GM12878 (cell line): ENCODE data around the gene SLC51A. TPM values are rescaled to one million over a fixed set of nuclear protein-coding genes. Genes with fewer than 3 reads are reported as not detected.
"Not testable (repeated sequence)": the region's sequence is repeated elsewhere in the genome, so short reads cannot be mapped to it uniquely, and the experiment has no call there.

Source experiments
- ATAC-seq: fragments of 200-7000 bp; cut with Tn5 transposase; 3 replicates; pipeline ENCODE4 v1.9.1; 2020; ENCODE audit warnings: mild to moderate bottlenecking, moderate library complexity
- BruUV-seq: library from RNA; stranded (reverse); fragments of 400-500 nt; replicated peaks from 2 replicates; lab custom pipeline; 2021; lab: Mats Ljungman, UMichigan
- CTCF ChIA-PET: fragments of 300-600 bp; sonication (Branson Sonifier 250); formaldehyde crosslinking; extraction: SDS; loops from one replicate; lab custom pipeline; 2021; ENCODE audit warnings: inconsistent platforms; lab: Yijun Ruan, JAX
- POLR2A ChIA-PET: fragments of 350-600 bp; formaldehyde crosslinking; extraction: SDS; loops from one replicate; lab custom pipeline; 2021; ENCODE audit warnings: inconsistent platforms; lab: Charles Lee
- RAD21 ChIA-PET: fragments of 300-600 bp; sonication (Branson Sonifier 250); formaldehyde crosslinking; loops from one replicate; lab custom pipeline; 2023; ENCODE audit warnings: antibody characterized with exemption; ENCODE audit not compliant: unreplicated experiment; lab: Charles Lee
- SMC1A ChIA-PET: fragments of 300-600 bp; sonication (Branson Sonifier 250); formaldehyde crosslinking; loops from one replicate; lab custom pipeline; 2023; ENCODE audit not compliant: unreplicated experiment, uncharacterized antibody; lab: Charles Lee
- DNase-seq: peaks from one replicate; pipeline ENCODE4 v3.0.0-alpha.2; 2011; ENCODE audit warnings: low read depth, low spot score
- FAIRE-seq: peaks from 3 replicates; lab custom pipeline; 2011; peaks lifted over from hg19 to GRCh38; lab: Jason Lieb, UNC
- H2AFZ ChIP-seq: 2 replicates; pipeline ENCODE4 v1.6.0; 2011; ENCODE audit warnings: low read depth, low read length, control low read depth; ENCODE audit not compliant: control insufficient read depth
- H3K27ac ChIP-seq: 2 replicates; pipeline ENCODE4 v1.5.1; 2011; ENCODE audit warnings: control low read depth; ENCODE audit not compliant: control insufficient read depth, insufficient read depth
- H3K27me3 ChIP-seq, 2 experiments: replicated peaks in 1 of 2; 2 replicates each; pipeline versions ENCODE4 v1.6.0 to v1.6.1; 2011; ENCODE audit warnings: low read length in 1 of 2; ENCODE audit not compliant: control insufficient read depth in 2 of 2, insufficient read depth in 2 of 2
- H3K36me3 ChIP-seq, 2 experiments: 2 replicates each; pipeline ENCODE4 v1.5.1; 2011; ENCODE audit warnings: low read length in 1 of 2; ENCODE audit not compliant: control insufficient read depth in 2 of 2, insufficient read depth in 2 of 2
- H3K4me1 ChIP-seq: 2 replicates; pipeline ENCODE4 v1.6.1; 2011; ENCODE audit warnings: mild to moderate bottlenecking, low read length, moderate library complexity, mixed read lengths; ENCODE audit not compliant: control insufficient read depth, insufficient read depth
- H3K4me2 ChIP-seq: 2 replicates; pipeline ENCODE4 v1.6.0; 2011; ENCODE audit warnings: control low read depth; ENCODE audit not compliant: control insufficient read depth, insufficient read depth
- H3K4me3 ChIP-seq: fragments of 200-600 bp; sonication (generic); 2 replicates; pipeline ENCODE4 v1.5.1; 2016
- H3K79me2 ChIP-seq: 2 replicates; pipeline ENCODE4 v1.6.0; 2011; ENCODE audit warnings: low read length; ENCODE audit not compliant: control insufficient read depth, insufficient read depth
- H3K9ac ChIP-seq: 2 replicates; pipeline ENCODE4 v1.8.0; 2011; ENCODE audit warnings: low read length, control low read depth, mixed read lengths; ENCODE audit not compliant: control insufficient read depth, insufficient read depth
- H3K9me3 ChIP-seq: replicated peaks from 3 replicates; pipeline ENCODE4 v1.5.1; 2011; ENCODE audit warnings: mild to moderate bottlenecking, low read length; ENCODE audit not compliant: control insufficient read depth, insufficient read depth
- H4K20me1 ChIP-seq: 2 replicates; pipeline ENCODE4 v1.6.0; 2011; ENCODE audit not compliant: control insufficient read depth, insufficient read depth
- ATF7 ChIP-seq: fragments of 450-650 bp; IDR thresholded peaks from 2 replicates; pipeline ENCODE4 v1.6.1; 2016; ENCODE audit warnings: low read depth, mild to moderate bottlenecking
- CHD4 ChIP-seq: fragments of 200-600 bp; sonication (generic); IDR thresholded peaks from 2 replicates; pipeline ENCODE4 v1.6.1; 2016; ENCODE audit warnings: mild to moderate bottlenecking
- CREB1 ChIP-seq: IDR thresholded peaks from 2 replicates; pipeline ENCODE4 v1.6.1; 2012; ENCODE audit warnings: low read depth, mild to moderate bottlenecking, inconsistent platforms
- HDAC2 ChIP-seq: fragments of 200-600 bp; sonication (generic); IDR thresholded peaks from 2 replicates; pipeline ENCODE4 v1.6.1; 2017
- IRF3 ChIP-seq: fragments of 450-650 bp; IDR thresholded peaks from 2 replicates; pipeline ENCODE4 v1.6.1; 2014; ENCODE audit warnings: mild to moderate bottlenecking
- KDM1A ChIP-seq: fragments of 200-600 bp; sonication (generic); IDR thresholded peaks from 2 replicates; pipeline ENCODE4 v1.6.1; 2016; ENCODE audit warnings: borderline replicate concordance
- LARP7 ChIP-seq: fragments of 450-650 bp; IDR thresholded peaks from 2 replicates; pipeline ENCODE4 v1.6.1; 2017; ENCODE audit warnings: mild to moderate bottlenecking
- RFX5 ChIP-seq: IDR thresholded peaks from 2 replicates; pipeline ENCODE4 v1.6.1; 2011; ENCODE audit warnings: low read depth, low read length, improper control_type of control experiment
- USF1 ChIP-seq: IDR thresholded peaks from 2 replicates; pipeline ENCODE4 v1.6.1; 2011; ENCODE audit warnings: borderline replicate concordance, low read depth, mild to moderate bottlenecking, moderate library complexity, mixed read lengths, low read length; ENCODE audit not compliant: insufficient read depth; ENCODE audit errors: extremely low read length
- ZNF687 ChIP-seq: fragments of 450-650 bp; IDR thresholded peaks from 2 replicates; pipeline ENCODE4 v1.6.1; 2017; ENCODE audit warnings: mild to moderate bottlenecking, moderate library complexity
- WGBS: methylation state at CpG from one replicate; pipeline ENCODE4 v1.1.6; 2016; ENCODE audit warnings: low lambda C conversion rate; ENCODE audit not compliant: insufficient replicate concordance, insufficient coverage; ENCODE audit errors: missing lambda C conversion rate; 5-methylcytosine and 5-hydroxymethylcytosine counted together
- in situ Hi-C: fragments of 300-500 bp; cut with MboI; formaldehyde crosslinking; loops from 9 replicates; pipeline ENCODE4 v1.14.3; 2018; ENCODE audit warnings: mixed read lengths
- intact Hi-C: fragments of 100-400 bp; cut with micrococcal nuclease; formaldehyde crosslinking; loops from one replicate; pipeline ENCODE4 v1.14.2; 2022; ENCODE audit not compliant: unreplicated experiment
- polyA plus RNA-seq, 11 experiments: library from polyadenylated mRNA; depleted of rRNA in 4 of 11; unstranded in 6 of 11; stranded (reverse) in 5 of 11; fragments of >200 nt; fragmentation: Nextera tagmentation in 4 of 11; fragmentation: Illumina TruSeq in 1 of 11; extraction: Ambion mirVana in 4 of 11; extraction: Trizol in 1 of 11; gene quantifications; 1 replicate in 1 of 11; 2 replicates in 10 of 11; pipeline versions ENCODE4 v1.2.1 to v1.2.3, GENCODE V29; 2011 to 2016; ENCODE audit warnings: inconsistent platforms in 2 of 11, missing spikeins in 2 of 11, low read depth in 1 of 11
- total RNA-seq, 4 experiments: library from RNA; depleted of rRNA in 3 of 4; stranded (reverse); fragments of >200 nt in 3 of 4; fragmentation: Illumina TruSeq in 1 of 4; extraction: Trizol in 1 of 4; gene quantifications; 2 replicates each; pipeline versions ENCODE4 v1.2.1 to v1.2.3, GENCODE V29; 2013 to 2021

Gene SLC51A
- total and polyA plus RNA-seq, 10 of the 15 experiments (the other 5 are each of a cell fraction or from before 2014, with no cell fraction given) = 0.99 to 3.9 (median 2.2) TPM; not detected in 6

- DNase-seq, H3K4me2 ChIP-seq, intact Hi-C loops, H3K36me3 ChIP-seq, ATAC-seq, H2AFZ ChIP-seq, in situ Hi-C loops, FAIRE-seq, H3K4me3 ChIP-seq, H3K79me2 ChIP-seq, H3K9me3 ChIP-seq, H4K20me1 ChIP-seq, H3K9ac ChIP-seq, H3K27me3 ChIP-seq, BruUV-seq: not testable (repeated sequence)
- Histone ChIP-seq H3K4me1 (peaks cover 85% of the 10 kb centered on the region), H3K27ac (peak overlapping the region; percentile 93)
- TF ChIP-seq LARP7 = 0 out of 2 replicates have a peak, but pooled peaks have one; percentile 9
- ChIA-PET CTCF (interaction anchor here (1.0 to 5.0 kb wide), 2 partner anchors 24 to 112 kb away, joined by 3 to 43 read pairs; no protein-coding TSS in a partner anchor), POLR2A (interaction anchor here (1.2 to 4.6 kb wide), 4 partner anchors 66 to 105 kb away, joined by 8 to 24 read pairs (median 12); no protein-coding TSS in a partner anchor), RAD21 (interaction anchor here (0.6 to 6.2 kb wide), 9 partner anchors 9 to 120 kb away, joined by 3 to 57 read pairs (median 22); no protein-coding TSS in a partner anchor), SMC1A (interaction anchor here (5.8 to 6.9 kb wide), 3 partner anchors 9 to 109 kb away, joined by 77 to 155 read pairs (median 81); no protein-coding TSS in a partner anchor)
- 0% methylated on average over 4 of the region's 4 CpGs for WGBS
Observed at GRCh38 chr3:196184169-196184432, 32.2 kb upstream of the SLC51A start.

GRCh38 chr3:196184881-196185280 lies 31.5 kb upstream of the SLC51A start:
- CTCF ChIA-PET = interaction anchor here (0.6 to 5.0 kb wide), 4 partner anchors 11 to 113 kb away, joined by 3 to 43 read pairs (median 4); no protein-coding TSS in a partner anchor

More at GRCh38 chr3:196184881-196185280, 31.5 kb upstream of the SLC51A start:
- Histone ChIP-seq H3K36me3 (no peaks in the 10 kb centered on the region), H3K27ac (peak overlapping the region; percentile 38), H4K20me1 (no peaks in the 10 kb centered on the region), H3K4me1 (peaks cover 81% of the 10 kb centered on the region), H3K27me3 (no peaks in the 10 kb centered on the region), H2AFZ (no peak overlapping the region), H3K4me3 (no peak overlapping the region), H3K9ac (no peak overlapping the region), H3K79me2 (no peaks in the 10 kb centered on the region; the same call in 1 of the 2 replicates), H3K9me3 (no peaks in the 10 kb centered on the region), H3K4me2 (no peak overlapping the region)
- WGBS = 90% methylated on average over 14 of the region's 15 CpGs
- no peak for DNase-seq
- in situ Hi-C loops = no loop called here
- no peak for FAIRE-seq
- no TSS peak for BruUV-seq
- ChIA-PET SMC1A (interaction anchor here (0.9 to 6.4 kb wide), 4 partner anchors 24 to 110 kb away, joined by 3 to 108 read pairs (median 24); no protein-coding TSS in a partner anchor), RAD21 (interaction anchor here (1.2 to 4.9 kb wide), 4 partner anchors 10 to 107 kb away, joined by 3 to 52 read pairs (median 22); no protein-coding TSS in a partner anchor), POLR2A (interaction anchor here (1.2 to 4.6 kb wide), 4 partner anchors 10 to 104 kb away, joined by 4 to 24 read pairs (median 14); no protein-coding TSS in a partner anchor)
- TF ChIP-seq KDM1A (no peak), HDAC2 (no peak), ATF7 (no peak), IRF3 (no peak), ZNF687 (no peak), CHD4 (no peak), RFX5 (no peak), USF1 (no peak), CREB1 (no peak)
- intact Hi-C loops = no loop called here
- no peak for ATAC-seq
